HG03432 (cell line): ENCODE measurements around the gene HSD3B2.

Source experiments
- ATAC-seq: cut with Tn5 transposase; IDR thresholded peaks from one replicate; pipeline ENCODE4 v1.9.1; 2021; ENCODE audit warnings: mild to moderate bottlenecking, moderate library complexity; ENCODE audit not compliant: unreplicated experiment

Gene HSD3B2

GRCh38 chr1:119396982-119397381 is 18.0 kb upstream of the HSD3B2 start:
- ATAC-seq: no peak

- no peak for ATAC-seq
Observed at GRCh38 chr1:119397986-119398385, 17.0 kb upstream of the HSD3B2 start.

GRCh38 chr1:119404736-119405135 is 10.2 kb upstream of the HSD3B2 start:
- ATAC-seq: no peak

- no peak for ATAC-seq
Observed at GRCh38 chr1:119409731-119410130, 5.2 kb upstream of the HSD3B2 start.

GRCh38 chr1:119410961-119411360 is 4.0 kb upstream of the HSD3B2 start:
- no peak for ATAC-seq

- no peak for ATAC-seq
Observed at GRCh38 chr1:119416006-119416640, 1.2 kb downstream of the HSD3B2 start.

GRCh38 chr1:119419109-119419508 is 4.2 kb downstream of the HSD3B2 start:
- ATAC-seq: no peak

- ATAC-seq: no peak
Observed at GRCh38 chr1:119420638-119421037, 5.7 kb downstream of the HSD3B2 start.

GRCh38 chr1:119422631-119423030 is 7.7 kb downstream of the HSD3B2 start:
- no peak for ATAC-seq

GRCh38 chr1:119428991-119429390 is 14.0 kb downstream of the HSD3B2 start:
- no peak for ATAC-seq

GRCh38 chr1:119429687-119430086 is 14.7 kb downstream of the HSD3B2 start:
- no peak for ATAC-seq

GRCh38 chr1:119430486-119430885 is 15.5 kb downstream of the HSD3B2 start:
- ATAC-seq: no peak

GRCh38 chr1:119431836-119432235 is 16.9 kb downstream of the HSD3B2 start:
- no peak for ATAC-seq

- no peak for ATAC-seq
Observed at GRCh38 chr1:119435052-119435451, 20.1 kb downstream of the HSD3B2 start.

GRCh38 chr1:119438761-119439160 is 23.8 kb downstream of the HSD3B2 start:
- no peak for ATAC-seq

GRCh38 chr1:119440721-119441307 is 25.9 kb downstream of the HSD3B2 start:
- no peak for ATAC-seq

- ATAC-seq: no peak
Observed at GRCh38 chr1:119442756-119443155, 27.8 kb downstream of the HSD3B2 start.

- no peak for ATAC-seq
Observed at GRCh38 chr1:119446321-119446720, 31.4 kb downstream of the HSD3B2 start.

- no peak for ATAC-seq
Observed at GRCh38 chr1:119447344-119448126, 32.6 kb downstream of the HSD3B2 start.

GRCh38 chr1:119448127-119448511 is 33.2 kb downstream of the HSD3B2 start:
- no peak for ATAC-seq

GRCh38 chr1:119449971-119450370 is 35.0 kb downstream of the HSD3B2 start:
- ATAC-seq: no peak

- ATAC-seq: no peak
Observed at GRCh38 chr1:119451158-119451557, 36.2 kb downstream of the HSD3B2 start.
